Measurements from ENCODE around the gene AP5Z1.

GRCh38 chr7:4762121-4763055, 13.0 kb upstream of the AP5Z1 start:
- TF ChIP-seq CTCF (IDR thresholded peaks at IDR 0.05): no peak
- TF ChIP-seq ZFX (IDR thresholded peaks at IDR 0.05; ENCODE audit: borderline replicate concordance): no peak
